ENCODE results near the gene SYT15. TPM values are rescaled to one million over a fixed set of nuclear protein-coding genes. Genes with fewer than 3 reads are reported as not detected.

Gene SYT15
- total and polyA plus RNA-seq, 2 donors (not counting 3 experiments of a cell fraction or from before 2014, with no cell fraction given), result 0.50 to 0.75 TPM

DNA sequence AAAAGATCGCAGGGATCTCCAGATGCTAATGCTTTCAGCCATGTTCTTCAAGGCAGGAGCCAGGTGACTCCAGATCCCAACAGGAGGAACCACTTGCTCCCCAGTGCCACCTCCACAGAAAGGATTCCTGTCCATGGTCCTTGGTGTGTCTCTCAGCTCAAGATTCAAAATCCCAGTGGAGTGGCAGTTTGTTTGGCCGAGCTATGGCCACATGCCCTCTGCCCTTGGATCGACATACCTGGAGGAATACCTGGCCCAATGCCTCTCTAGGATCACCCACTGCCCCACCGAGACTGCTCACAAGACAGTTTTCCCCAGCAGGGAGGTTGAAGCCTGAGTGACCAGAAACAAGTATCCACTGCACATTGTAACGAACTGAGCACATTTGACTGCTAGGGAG is 18.5 kb upstream of the SYT15 start:
- no peaks in the 10 kb centered on the region for H3K36me3 ChIP-seq (ENCODE audit: control insufficient read depth in 2 of 2, extremely low read depth in 1 of 2, insufficient read depth in 2 of 2, low read length in 2 of 2)
- peaks cover 19 to 23% of the 10 kb centered on the region in 2 experiments for H3K27me3 ChIP-seq (ENCODE audit: control insufficient read depth in 2 of 2, insufficient read depth in 2 of 2, low read length in 2 of 2)
- TF ChIP-seq, protein P1, sequence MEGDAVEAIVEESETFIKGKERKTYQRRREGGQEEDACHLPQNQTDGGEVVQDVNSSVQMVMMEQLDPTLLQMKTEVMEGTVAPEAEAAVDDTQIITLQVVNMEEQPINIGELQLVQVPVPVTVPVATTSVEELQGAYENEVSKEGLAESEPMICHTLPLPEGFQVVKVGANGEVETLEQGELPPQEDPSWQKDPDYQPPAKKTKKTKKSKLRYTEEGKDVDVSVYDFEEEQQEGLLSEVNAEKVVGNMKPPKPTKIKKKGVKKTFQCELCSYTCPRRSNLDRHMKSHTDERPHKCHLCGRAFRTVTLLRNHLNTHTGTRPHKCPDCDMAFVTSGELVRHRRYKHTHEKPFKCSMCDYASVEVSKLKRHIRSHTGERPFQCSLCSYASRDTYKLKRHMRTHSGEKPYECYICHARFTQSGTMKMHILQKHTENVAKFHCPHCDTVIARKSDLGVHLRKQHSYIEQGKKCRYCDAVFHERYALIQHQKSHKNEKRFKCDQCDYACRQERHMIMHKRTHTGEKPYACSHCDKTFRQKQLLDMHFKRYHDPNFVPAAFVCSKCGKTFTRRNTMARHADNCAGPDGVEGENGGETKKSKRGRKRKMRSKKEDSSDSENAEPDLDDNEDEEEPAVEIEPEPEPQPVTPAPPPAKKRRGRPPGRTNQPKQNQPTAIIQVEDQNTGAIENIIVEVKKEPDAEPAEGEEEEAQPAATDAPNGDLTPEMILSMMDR (IDR thresholded peaks at IDR 0.05; ENCODE audit: extremely low read depth in 1 of 2, insufficient read depth in 1 of 2, low read depth in 1 of 2, low read length in 2 of 2), result no peak
- TF ChIP-seq GATA2 (IDR thresholded peaks at IDR 0.05; ENCODE audit: insufficient read depth, insufficient read length, low read depth, low read length) (no peak), JUN (IDR thresholded peaks at IDR 0.05; ENCODE audit: borderline replicate concordance, insufficient read depth, insufficient read length, low read depth) (no peak), POLR2A (IDR thresholded peaks at IDR 0.05; ENCODE audit: low read depth, low read length) (no peak), EZH2 (IDR thresholded peaks at IDR 0.05; ENCODE audit: borderline replicate concordance, low read depth, low read length, severe bottlenecking) (no peak), FOS (IDR thresholded peaks at IDR 0.05; ENCODE audit: borderline replicate concordance, insufficient read depth, low read length) (no peak), MYC (IDR thresholded peaks at IDR 0.05; ENCODE audit: low read depth, low read length) (no peak), POLR2AphosphoS5 (IDR thresholded peaks at IDR 0.05; ENCODE audit: insufficient read depth, low read depth, low read length) (no peak)
- TF ChIP-seq, protein P2, sequence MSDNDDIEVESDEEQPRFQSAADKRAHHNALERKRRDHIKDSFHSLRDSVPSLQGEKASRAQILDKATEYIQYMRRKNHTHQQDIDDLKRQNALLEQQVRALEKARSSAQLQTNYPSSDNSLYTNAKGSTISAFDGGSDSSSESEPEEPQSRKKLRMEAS (IDR thresholded peaks at IDR 0.05; ENCODE audit: insufficient read depth, insufficient read length), result no peak
- H3K27ac ChIP-seq (ENCODE audit: insufficient read depth, low read depth, low read length), result no peak overlapping the region
- no peak for FAIRE-seq
- no peak overlapping the region for H3K9ac ChIP-seq (replicated peaks; ENCODE audit: extremely low read depth, insufficient read depth, low read length)
- H2AFZ ChIP-seq (ENCODE audit: low read depth, low read length), result no peak overlapping the region
- no peaks in the 10 kb centered on the region for H3K4me1 ChIP-seq (ENCODE audit: control insufficient read depth, extremely low read depth, insufficient read depth, low read length)
- no peaks in the 10 kb centered on the region for H3K9me3 ChIP-seq (replicated peaks; ENCODE audit: control insufficient read depth, insufficient read depth, low read length)
- no TSS peak for BruUV-seq (replicated peaks)
- DNase-seq (ENCODE audit: low read depth, low spot score), result no peak
- H4K20me1 ChIP-seq (replicated peaks; ENCODE audit: control insufficient read depth, extremely low read depth, insufficient read depth, low read length), result no peaks in the 10 kb centered on the region
- no peak overlapping the region for H3K4me3 ChIP-seq (replicated peaks in 1 of 3; ENCODE audit: insufficient read depth in 1 of 3, low read depth in 1 of 3, low read length in 3 of 3)
- H3K9me1 ChIP-seq (replicated peaks; ENCODE audit: control insufficient read depth, extremely low read depth, insufficient read depth, low read length), result no peaks in the 10 kb centered on the region
- no peaks in the 10 kb centered on the region for H3K79me2 ChIP-seq (ENCODE audit: control insufficient read depth, insufficient read depth, low read length)
- CTCF ChIA-PET, result interaction anchor here (1.3 kb wide), 1 partner anchor 16 kb away, joined by 5 read pairs; no protein-coding TSS in a partner anchor
- dilution Hi-C loops (cut with MboI; ENCODE audit: extremely low pct_ligation_motif_present, low sequenced_read_pairs) (no loop called here), intact Hi-C loops (cut with micrococcal nuclease) (no loop called here)
- POLR2A ChIA-PET, result no interaction called here
- no peak overlapping the region for H3K4me2 ChIP-seq (ENCODE audit: insufficient read depth, low read length)
